Vagina (tissue), 2 donors: ENCODE measurements around the gene THRAP3.

ENCODE experiments used
- CTCF ChIP-seq, 3 experiments: fragments of 450-650 bp in 2 of 3; fragments of 200-600 bp in 1 of 3; sonication (generic) in 1 of 3; IDR thresholded peaks; one replicate each; pipeline ENCODE4 v1.5.1; 2017 to 2019; ENCODE audit warnings: antibody characterized with exemption in 3 of 3, mild to moderate bottlenecking in 2 of 3, moderate library complexity in 2 of 3
- POLR2A ChIP-seq, 2 donors: fragments of 450-650 bp; IDR thresholded peaks; one replicate each; pipeline ENCODE4 v1.6.1; 2017; ENCODE audit warnings: antibody characterized with exemption in 2 of 2, mild to moderate bottlenecking in 2 of 2, moderate library complexity in 2 of 2
- POLR2AphosphoS5 ChIP-seq, 2 donors: sonication (generic); formaldehyde crosslinking; IDR thresholded peaks; one replicate each; pipeline ENCODE4 v1.9.0; 2017; ENCODE audit warnings: antibody characterized with exemption in 2 of 2, mild to moderate bottlenecking in 2 of 2, low read depth in 1 of 2; ENCODE audit not compliant: insufficient read depth in 1 of 2

GRCh38 chr1:36286802-36287201 lies 62.6 kb downstream of the THRAP3 start:
- TF ChIP-seq CTCF (IDR thresholded peaks at IDR 0.05) (no peak), POLR2AphosphoS5 (IDR thresholded peaks at IDR 0.05; ENCODE audit: insufficient read depth in 1 of 2, low read depth in 1 of 2) (no peak), POLR2A (IDR thresholded peaks at IDR 0.05) (no peak)
